NCI-H2081 (cell line): ENCODE measurements around the gene EIF4G3.

Experiments used
- DNase-seq, 2 experiments: peaks; one replicate each; lab custom pipeline; 2025; lab: John Stamatoyannopoulos, UW

EIF4G3 gene

GRCh38 chr1:20988943-20989342 lies 187.8 kb downstream of the EIF4G3 start:
- no peak for DNase-seq

- DNase-seq: no peak
Observed at GRCh38 chr1:20987831-20988825, 188.6 kb downstream of the EIF4G3 start.

- DNase-seq: peak in 1 of 2 experiments; percentile 44
Observed at GRCh38 chr1:20983297-20983889, 193.3 kb downstream of the EIF4G3 start.

- DNase-seq: no peak
Observed at GRCh38 chr1:20982316-20982715, 194.4 kb downstream of the EIF4G3 start.

GRCh38 chr1:20981915-20982314 lies 194.8 kb downstream of the EIF4G3 start:
- peak in 1 of 2 experiments; percentile 29 for DNase-seq

- no peak for DNase-seq
Observed at GRCh38 chr1:20980051-20980450, 196.6 kb downstream of the EIF4G3 start.

- no peak for DNase-seq
Observed at GRCh38 chr1:20978413-20978812, 198.3 kb downstream of the EIF4G3 start.

GRCh38 chr1:20975668-20976067 lies 201.0 kb downstream of the EIF4G3 start:
- no peak for DNase-seq

- DNase-seq: no peak
Observed at GRCh38 chr1:20974951-20975350, 201.7 kb downstream of the EIF4G3 start.

GRCh38 chr1:20974069-20974468 lies 202.6 kb downstream of the EIF4G3 start:
- DNase-seq: no peak

- no peak for DNase-seq
Observed at GRCh38 chr1:20972855-20973254, 203.8 kb downstream of the EIF4G3 start.

GRCh38 chr1:20964540-20965484 lies 211.9 kb downstream of the EIF4G3 start:
- peak; percentile 6 to 72 for DNase-seq

GRCh38 chr1:20962576-20963258 lies 214.0 kb downstream of the EIF4G3 start:
- DNase-seq: no peak

GRCh38 chr1:20958430-20958829 lies 218.3 kb downstream of the EIF4G3 start:
- no peak for DNase-seq

GRCh38 chr1:20956272-20956671 lies 220.4 kb downstream of the EIF4G3 start:
- DNase-seq: no peak

- no peak for DNase-seq
Observed at GRCh38 chr1:20950679-20951078, 226.0 kb downstream of the EIF4G3 start.

- peak in 1 of 2 experiments; percentile 4 for DNase-seq
Observed at GRCh38 chr1:20949871-20950590, 226.7 kb downstream of the EIF4G3 start.

GRCh38 chr1:20948101-20948500 lies 228.6 kb downstream of the EIF4G3 start:
- DNase-seq: no peak

GRCh38 chr1:20947409-20947808 lies 229.3 kb downstream of the EIF4G3 start:
- no peak for DNase-seq

- DNase-seq: no peak
Observed at GRCh38 chr1:20936621-20937020, 240.1 kb downstream of the EIF4G3 start.

- no peak for DNase-seq
Observed at GRCh38 chr1:20936216-20936615, 240.5 kb downstream of the EIF4G3 start.
